ENCODE measurements around the gene CD101. TPM values are rescaled to one million over a fixed set of nuclear protein-coding genes. Genes with fewer than 3 reads are reported as not detected.

The CD101 gene
- total RNA-seq, 1 donor from 2014 or later, result 3.2 TPM

- Mint-ChIP-seq H3K4me1 (ENCODE audit: low read depth, unreplicated experiment) (peaks cover 23% of the 10 kb centered on the region), H3K27ac (ENCODE audit: unreplicated experiment) (peak overlapping the region; percentile 94), H3K27me3 (ENCODE audit: unreplicated experiment) (peaks cover 2% of the 10 kb centered on the region), H3K4me3 (ENCODE audit: unreplicated experiment) (no peak overlapping the region), H3K9me3 (ENCODE audit: unreplicated experiment) (peaks cover 7% of the 10 kb centered on the region), H3K36me3 (ENCODE audit: unreplicated experiment) (peaks cover 4% of the 10 kb centered on the region)
- TF ChIP-seq CTCF (IDR thresholded peaks at IDR 0.05; ENCODE audit: partially characterized antibody, unreplicated experiment), result no peak
- no peak for DNase-seq
Measured at GRCh38 chr1:117046781-117047180, 45.2 kb downstream of the CD101 start.

GRCh38 chr1:117047271-117047670 lies 45.7 kb downstream of the CD101 start:
- no peak for DNase-seq
- peaks cover 7% of the 10 kb centered on the region for H3K9me3 Mint-ChIP-seq (ENCODE audit: unreplicated experiment)
- H3K27me3 Mint-ChIP-seq (ENCODE audit: unreplicated experiment), result peaks cover 2% of the 10 kb centered on the region
- peaks cover 23% of the 10 kb centered on the region for H3K4me1 Mint-ChIP-seq (ENCODE audit: low read depth, unreplicated experiment)
- H3K27ac Mint-ChIP-seq (ENCODE audit: unreplicated experiment), result no peak overlapping the region
- TF ChIP-seq CTCF (IDR thresholded peaks at IDR 0.05; ENCODE audit: partially characterized antibody, unreplicated experiment), result no peak
- H3K4me3 Mint-ChIP-seq (ENCODE audit: unreplicated experiment), result no peak overlapping the region
- peaks cover 4% of the 10 kb centered on the region for H3K36me3 Mint-ChIP-seq (ENCODE audit: unreplicated experiment)

GRCh38 chr1:117049857-117050256 lies 48.3 kb downstream of the CD101 start:
- H3K9me3 Mint-ChIP-seq (ENCODE audit: unreplicated experiment), result peaks cover 7% of the 10 kb centered on the region
- H3K4me1 Mint-ChIP-seq (ENCODE audit: low read depth, unreplicated experiment), result peaks cover 18% of the 10 kb centered on the region
- no peak for TF ChIP-seq CTCF (IDR thresholded peaks at IDR 0.05; ENCODE audit: partially characterized antibody, unreplicated experiment)
- no peaks in the 10 kb centered on the region for H3K36me3 Mint-ChIP-seq (ENCODE audit: unreplicated experiment)
- DNase-seq, result no peak
- H3K4me3 Mint-ChIP-seq (ENCODE audit: unreplicated experiment), result no peak overlapping the region
- H3K27me3 Mint-ChIP-seq (ENCODE audit: unreplicated experiment), result peaks cover 2% of the 10 kb centered on the region
- peak overlapping the region; percentile 17 for H3K27ac Mint-ChIP-seq (ENCODE audit: unreplicated experiment)

- no peak for TF ChIP-seq CTCF (IDR thresholded peaks at IDR 0.05; ENCODE audit: partially characterized antibody, unreplicated experiment)
- Mint-ChIP-seq H3K27ac (ENCODE audit: unreplicated experiment) (no peak overlapping the region), H3K9me3 (ENCODE audit: unreplicated experiment) (peaks cover 2% of the 10 kb centered on the region), H3K4me1 (ENCODE audit: low read depth, unreplicated experiment) (peaks cover 6% of the 10 kb centered on the region), H3K27me3 (ENCODE audit: unreplicated experiment) (no peaks in the 10 kb centered on the region), H3K4me3 (ENCODE audit: unreplicated experiment) (no peak overlapping the region), H3K36me3 (ENCODE audit: unreplicated experiment) (no peaks in the 10 kb centered on the region)
- no peak for DNase-seq
Measured at GRCh38 chr1:117051224-117052064, 49.9 kb downstream of the CD101 start.

GRCh38 chr1:117054068-117054467 lies 52.5 kb downstream of the CD101 start:
- H3K36me3 Mint-ChIP-seq (ENCODE audit: unreplicated experiment), result no peaks in the 10 kb centered on the region
- DNase-seq, result no peak
- no peaks in the 10 kb centered on the region for H3K27me3 Mint-ChIP-seq (ENCODE audit: unreplicated experiment)
- no peak overlapping the region for H3K4me3 Mint-ChIP-seq (ENCODE audit: unreplicated experiment)
- H3K9me3 Mint-ChIP-seq (ENCODE audit: unreplicated experiment), result peaks cover 2% of the 10 kb centered on the region
- peaks cover 4% of the 10 kb centered on the region for H3K4me1 Mint-ChIP-seq (ENCODE audit: low read depth, unreplicated experiment)
- no peak overlapping the region for H3K27ac Mint-ChIP-seq (ENCODE audit: unreplicated experiment)
- no peak for TF ChIP-seq CTCF (IDR thresholded peaks at IDR 0.05; ENCODE audit: partially characterized antibody, unreplicated experiment)

All from glutamatergic neuron (in vitro differentiated cells).